ENCODE data around the gene ATP6V0E1. TPM values are rescaled to one million over a fixed set of nuclear protein-coding genes. Genes with fewer than 3 reads are reported as not detected.

ATP6V0E1 gene
- total RNA-seq, 1 experiment from 2014 or later = 332 TPM

- BruUV-seq (replicated peaks) = no TSS peak
- intact Hi-C loops (cut with micrococcal nuclease; ENCODE audit: unreplicated experiment) (loop anchor here (5.0 to 10.0 kb wide), 2 partner anchors 244 to 481 kb away; no protein-coding TSS in a partner anchor), in situ Hi-C loops (cut with HindIII; ENCODE audit: low pct_unique_long_range_greater_than_20kb, low sequenced_read_pairs) (no loop called here)
- Histone ChIP-seq H3K27me3 (ENCODE audit: control insufficient read depth, insufficient read depth, low read length) (no peaks in the 10 kb centered on the region), H3K27ac (ENCODE audit: low read length) (no peak overlapping the region; the same call in 1 of the 2 replicates), H3K4me1 (ENCODE audit: control insufficient read depth, insufficient read depth, low read length) (peaks cover 18% of the 10 kb centered on the region), H3K4me3 (ENCODE audit: low read depth in 2 of 2, low read length in 2 of 2) (no peak overlapping the region), H3K36me3 (ENCODE audit: control insufficient read depth, insufficient read depth, low read length) (no peaks in the 10 kb centered on the region; the same call in 1 of the 2 replicates), H3K9me3 (ENCODE audit: control insufficient read depth, insufficient read depth, low read depth, low read length) (no peaks in the 10 kb centered on the region)
- no peak for TF ChIP-seq CTCF (IDR thresholded peaks at IDR 0.05)
- no peak for ATAC-seq
- ChIA-PET POLR2A (no interaction called here), CTCF (no interaction called here)
- no peak for DNase-seq (ENCODE audit: low read depth, low spot score)
These were observed 27.3 kb upstream of the ATP6V0E1 start for GRCh38 chr5:172956228-172956627.

- POLR2A ChIA-PET = no interaction called here
These were observed 26.6 kb upstream of the ATP6V0E1 start for GRCh38 chr5:172956936-172957335.

GRCh38 chr5:172957458-172957857 lies 26.1 kb upstream of the ATP6V0E1 start:
- ATAC-seq (no peak), DNase-seq (ENCODE audit: low read depth, low spot score) (no peak)
- Histone ChIP-seq H3K36me3 (ENCODE audit: control insufficient read depth, insufficient read depth, low read length) (no peaks in the 10 kb centered on the region; the same call in 1 of the 2 replicates), H3K9me3 (ENCODE audit: control insufficient read depth, insufficient read depth, low read depth, low read length) (no peaks in the 10 kb centered on the region), H3K27me3 (ENCODE audit: control insufficient read depth, insufficient read depth, low read length) (no peaks in the 10 kb centered on the region), H3K4me3 (ENCODE audit: low read depth in 2 of 2, low read length in 2 of 2) (no peak overlapping the region), H3K27ac (ENCODE audit: low read length) (no peak overlapping the region), H3K4me1 (ENCODE audit: control insufficient read depth, insufficient read depth, low read length) (peaks cover 18% of the 10 kb centered on the region)
- intact Hi-C loops (cut with micrococcal nuclease; ENCODE audit: unreplicated experiment) (loop anchor here (5.0 to 10.0 kb wide), 2 partner anchors 245 to 483 kb away; no protein-coding TSS in a partner anchor), in situ Hi-C loops (cut with HindIII; ENCODE audit: low pct_unique_long_range_greater_than_20kb, low sequenced_read_pairs) (no loop called here)
- CTCF ChIA-PET = no interaction called here
- no peak for TF ChIP-seq CTCF (IDR thresholded peaks at IDR 0.05)
- TF ChIP-seq TCF7L2 (IDR thresholded peaks at IDR 0.05; ENCODE audit: low read depth, low read length) = no peak
- no peak for TF ChIP-seq REST (IDR thresholded peaks at IDR 0.05; ENCODE audit: insufficient read depth in 1 of 2, low read depth in 2 of 2, low read length in 1 of 2)
- no peak for TF ChIP-seq SIN3A (IDR thresholded peaks at IDR 0.05; ENCODE audit: borderline replicate concordance, insufficient read depth, low read depth, low read length)
- TF ChIP-seq POLR2AphosphoS5 (IDR thresholded peaks at IDR 0.05; ENCODE audit: low read depth, low read length) = no peak
- no TSS peak for BruUV-seq (replicated peaks)
- POLR2A ChIA-PET = no interaction called here

More at GRCh38 chr5:172956936-172957335, 26.6 kb upstream of the ATP6V0E1 start:
- Histone ChIP-seq H3K9me3 (ENCODE audit: control insufficient read depth, insufficient read depth, low read depth, low read length) (no peaks in the 10 kb centered on the region), H3K27ac (ENCODE audit: low read length) (no peak overlapping the region), H3K27me3 (ENCODE audit: control insufficient read depth, insufficient read depth, low read length) (no peaks in the 10 kb centered on the region), H3K36me3 (ENCODE audit: control insufficient read depth, insufficient read depth, low read length) (no peaks in the 10 kb centered on the region; the same call in 1 of the 2 replicates), H3K4me1 (ENCODE audit: control insufficient read depth, insufficient read depth, low read length) (peaks cover 18% of the 10 kb centered on the region), H3K4me3 (ENCODE audit: low read depth in 2 of 2, low read length in 2 of 2) (no peak overlapping the region)
- no TSS peak for BruUV-seq (replicated peaks)
- ATAC-seq (no peak), DNase-seq (ENCODE audit: low read depth, low spot score) (no peak)
- in situ Hi-C loops (cut with HindIII; ENCODE audit: low pct_unique_long_range_greater_than_20kb, low sequenced_read_pairs) = no loop called here
- CTCF ChIA-PET = no interaction called here
- TF ChIP-seq TCF7L2 (IDR thresholded peaks at IDR 0.05; ENCODE audit: low read depth, low read length) = no peak
- no peak for TF ChIP-seq POLR2AphosphoS5 (IDR thresholded peaks at IDR 0.05; ENCODE audit: low read depth, low read length)
- intact Hi-C loops (cut with micrococcal nuclease; ENCODE audit: unreplicated experiment) = loop anchor here (5.0 to 10.0 kb wide), 2 partner anchors 245 to 482 kb away; no protein-coding TSS in a partner anchor
